ENCODE data around the gene PEX7. TPM values are rescaled to one million over a fixed set of nuclear protein-coding genes. Genes with fewer than 3 reads are reported as not detected.

Gene PEX7
- total RNA-seq, 1 donor from 2014 or later = 5.2 TPM

- H3K27ac Mint-ChIP-seq (ENCODE audit: unreplicated experiment) = no peak overlapping the region
- no peaks in the 10 kb centered on the region for H3K27me3 Mint-ChIP-seq (ENCODE audit: unreplicated experiment)
- no peaks in the 10 kb centered on the region for H3K36me3 Mint-ChIP-seq (ENCODE audit: unreplicated experiment)
- no peak for DNase-seq (ENCODE audit: extremely low spot score, unreplicated experiment)
- H3K4me3 Mint-ChIP-seq (ENCODE audit: unreplicated experiment) = no peak overlapping the region
- TF ChIP-seq CTCF (IDR thresholded peaks at IDR 0.05) = no peak
- H3K4me1 Mint-ChIP-seq (ENCODE audit: unreplicated experiment) = no peaks in the 10 kb centered on the region
- no peaks in the 10 kb centered on the region for H3K9me3 Mint-ChIP-seq (ENCODE audit: unreplicated experiment)
These were observed 37.0 kb downstream of the PEX7 start for GRCh38 chr6:136859430-136859829.

- Mint-ChIP-seq H3K9me3 (ENCODE audit: unreplicated experiment) (no peaks in the 10 kb centered on the region), H3K27me3 (ENCODE audit: unreplicated experiment) (no peaks in the 10 kb centered on the region), H3K27ac (ENCODE audit: unreplicated experiment) (no peak overlapping the region), H3K36me3 (ENCODE audit: unreplicated experiment) (no peaks in the 10 kb centered on the region), H3K4me3 (ENCODE audit: unreplicated experiment) (no peak overlapping the region), H3K4me1 (ENCODE audit: unreplicated experiment) (no peaks in the 10 kb centered on the region)
- no peak for DNase-seq (ENCODE audit: extremely low spot score, unreplicated experiment)
- TF ChIP-seq CTCF (IDR thresholded peaks at IDR 0.05) = no peak
These were observed 37.7 kb downstream of the PEX7 start for GRCh38 chr6:136860043-136860442.

GRCh38 chr6:136862662-136863061, 40.3 kb downstream of the PEX7 start:
- Mint-ChIP-seq H3K9me3 (ENCODE audit: unreplicated experiment) (no peaks in the 10 kb centered on the region), H3K36me3 (ENCODE audit: unreplicated experiment) (no peaks in the 10 kb centered on the region), H3K27me3 (ENCODE audit: unreplicated experiment) (no peaks in the 10 kb centered on the region), H3K4me3 (ENCODE audit: unreplicated experiment) (no peak overlapping the region), H3K27ac (ENCODE audit: unreplicated experiment) (no peak overlapping the region), H3K4me1 (ENCODE audit: unreplicated experiment) (peaks cover 2% of the 10 kb centered on the region)
- TF ChIP-seq CTCF (IDR thresholded peaks at IDR 0.05) = no peak
- no peak for DNase-seq (ENCODE audit: extremely low spot score, unreplicated experiment)

GRCh38 chr6:136863752-136864151, 41.4 kb downstream of the PEX7 start:
- no peaks in the 10 kb centered on the region for H3K27me3 Mint-ChIP-seq (ENCODE audit: unreplicated experiment)
- no peak for DNase-seq (ENCODE audit: extremely low spot score, unreplicated experiment)
- no peaks in the 10 kb centered on the region for H3K9me3 Mint-ChIP-seq (ENCODE audit: unreplicated experiment)
- no peaks in the 10 kb centered on the region for H3K36me3 Mint-ChIP-seq (ENCODE audit: unreplicated experiment)
- TF ChIP-seq CTCF (IDR thresholded peaks at IDR 0.05) = no peak
- H3K27ac Mint-ChIP-seq (ENCODE audit: unreplicated experiment) = no peak overlapping the region
- peaks cover 2% of the 10 kb centered on the region for H3K4me1 Mint-ChIP-seq (ENCODE audit: unreplicated experiment)
- H3K4me3 Mint-ChIP-seq (ENCODE audit: unreplicated experiment) = no peak overlapping the region

GRCh38 chr6:136864676-136865075, 42.3 kb downstream of the PEX7 start:
- TF ChIP-seq CTCF (IDR thresholded peaks at IDR 0.05) = no peak
- Mint-ChIP-seq H3K27ac (ENCODE audit: unreplicated experiment) (no peak overlapping the region), H3K4me1 (ENCODE audit: unreplicated experiment) (peaks cover 2% of the 10 kb centered on the region), H3K36me3 (ENCODE audit: unreplicated experiment) (no peaks in the 10 kb centered on the region), H3K27me3 (ENCODE audit: unreplicated experiment) (no peaks in the 10 kb centered on the region), H3K9me3 (ENCODE audit: unreplicated experiment) (no peaks in the 10 kb centered on the region), H3K4me3 (ENCODE audit: unreplicated experiment) (no peak overlapping the region)
- no peak for DNase-seq (ENCODE audit: extremely low spot score, unreplicated experiment)

All from osteocyte (in vitro differentiated cells).